ENCODE data around the gene MET.
"Not testable (repeated sequence)": the region's sequence is repeated elsewhere in the genome, so short reads cannot be mapped to it uniquely, and the experiment has no call there.

MET gene

GRCh38 chr7:116713500-116713899 lies 41.5 kb downstream of the MET start:
- Histone ChIP-seq H3K36me3 (ENCODE audit: insufficient read depth, low read length) (peaks cover 10% of the 10 kb centered on the region), H3K4me1 (ENCODE audit: control insufficient read depth, insufficient read depth, low read length) (peaks cover 84% of the 10 kb centered on the region), H3K4me3 (ENCODE audit: low read length) (no peak overlapping the region), H3K9ac (ENCODE audit: low read depth, low read length) (no peak overlapping the region), H3K27me3 (ENCODE audit: control insufficient read depth, insufficient read depth, low read length) (no peaks in the 10 kb centered on the region), H3K4me2 (ENCODE audit: low read length) (peak overlapping the region; percentile 9), H3K9me3 (replicated peaks; ENCODE audit: low read length) (no peaks in the 10 kb centered on the region)

GRCh38 chr7:116713918-116714317 lies 41.9 kb downstream of the MET start:
- peaks cover 9% of the 10 kb centered on the region for H3K36me3 ChIP-seq (ENCODE audit: insufficient read depth, low read length)
- no peaks in the 10 kb centered on the region for H3K27me3 ChIP-seq (ENCODE audit: control insufficient read depth, insufficient read depth, low read length)
- peak overlapping the region; percentile 9 for H3K4me2 ChIP-seq (ENCODE audit: low read length)
- no peak overlapping the region for H3K9ac ChIP-seq (ENCODE audit: low read depth, low read length)
- no peaks in the 10 kb centered on the region for H3K9me3 ChIP-seq (replicated peaks; ENCODE audit: low read length)
- H3K4me3 ChIP-seq (ENCODE audit: low read length): no peak overlapping the region
- H3K4me1 ChIP-seq (ENCODE audit: control insufficient read depth, insufficient read depth, low read length): peaks cover 80% of the 10 kb centered on the region

GRCh38 chr7:116715077-116715476 lies 43.1 kb downstream of the MET start:
- H3K4me2 ChIP-seq (ENCODE audit: low read length): no peak overlapping the region
- H3K9ac ChIP-seq (ENCODE audit: low read depth, low read length): no peak overlapping the region
- H3K9me3 ChIP-seq (replicated peaks; ENCODE audit: low read length): no peaks in the 10 kb centered on the region
- H3K27me3 ChIP-seq (ENCODE audit: control insufficient read depth, insufficient read depth, low read length): no peaks in the 10 kb centered on the region
- H3K4me3 ChIP-seq (ENCODE audit: low read length): no peak overlapping the region
- H3K4me1 ChIP-seq (ENCODE audit: control insufficient read depth, insufficient read depth, low read length): peaks cover 69% of the 10 kb centered on the region
- H3K36me3 ChIP-seq (ENCODE audit: insufficient read depth, low read length): peaks cover 6% of the 10 kb centered on the region

- Histone ChIP-seq H3K4me2 (ENCODE audit: low read length) (peak overlapping the region; percentile 75), H3K9me3 (replicated peaks; ENCODE audit: low read length) (no peaks in the 10 kb centered on the region), H3K27me3 (ENCODE audit: control insufficient read depth, insufficient read depth, low read length) (no peaks in the 10 kb centered on the region), H3K4me3 (ENCODE audit: low read length) (peak overlapping the region; percentile 41), H3K36me3 (ENCODE audit: insufficient read depth, low read length) (no peaks in the 10 kb centered on the region), H3K4me1 (ENCODE audit: control insufficient read depth, insufficient read depth, low read length) (peaks cover 48% of the 10 kb centered on the region), H3K9ac (ENCODE audit: low read depth, low read length) (peak overlapping the region; percentile 66)
These were observed 45.1 kb downstream of the MET start for GRCh38 chr7:116717137-116717536.

- H3K4me1 ChIP-seq (ENCODE audit: control insufficient read depth, insufficient read depth, low read length): peaks cover 14% of the 10 kb centered on the region
- H3K9ac ChIP-seq (ENCODE audit: low read depth, low read length); H3K4me2 ChIP-seq (ENCODE audit: low read length); H3K4me3 ChIP-seq (ENCODE audit: low read length); H3K27me3 ChIP-seq (ENCODE audit: control insufficient read depth, insufficient read depth, low read length); H3K36me3 ChIP-seq (ENCODE audit: insufficient read depth, low read length); H3K9me3 ChIP-seq (replicated peaks; ENCODE audit: low read length): not testable (repeated sequence)
These were observed 52.0 kb downstream of the MET start for GRCh38 chr7:116723959-116724529.

GRCh38 chr7:116724560-116725231 lies 52.7 kb downstream of the MET start:
- Histone ChIP-seq H3K27me3 (ENCODE audit: control insufficient read depth, insufficient read depth, low read length) (no peaks in the 10 kb centered on the region), H3K4me3 (ENCODE audit: low read length) (no peak overlapping the region), H3K9ac (ENCODE audit: low read depth, low read length) (no peak overlapping the region), H3K9me3 (replicated peaks; ENCODE audit: low read length) (no peaks in the 10 kb centered on the region), H3K4me2 (ENCODE audit: low read length) (no peak overlapping the region), H3K4me1 (ENCODE audit: control insufficient read depth, insufficient read depth, low read length) (peaks cover 14% of the 10 kb centered on the region), H3K36me3 (ENCODE audit: insufficient read depth, low read length) (peaks cover 8% of the 10 kb centered on the region)

GRCh38 chr7:116726149-116726548 lies 54.2 kb downstream of the MET start:
- no peak overlapping the region for H3K4me2 ChIP-seq (ENCODE audit: low read length)
- no peaks in the 10 kb centered on the region for H3K27me3 ChIP-seq (ENCODE audit: control insufficient read depth, insufficient read depth, low read length)
- peaks cover 16% of the 10 kb centered on the region for H3K36me3 ChIP-seq (ENCODE audit: insufficient read depth, low read length)
- H3K4me1 ChIP-seq (ENCODE audit: control insufficient read depth, insufficient read depth, low read length): peaks cover 23% of the 10 kb centered on the region
- H3K4me3 ChIP-seq (ENCODE audit: low read length): no peak overlapping the region
- H3K9ac ChIP-seq (ENCODE audit: low read depth, low read length): no peak overlapping the region
- H3K9me3 ChIP-seq (replicated peaks; ENCODE audit: low read length): no peaks in the 10 kb centered on the region

- Histone ChIP-seq H3K4me2 (ENCODE audit: low read length) (no peak overlapping the region), H3K4me1 (ENCODE audit: control insufficient read depth, insufficient read depth, low read length) (peaks cover 31% of the 10 kb centered on the region), H3K9ac (ENCODE audit: low read depth, low read length) (no peak overlapping the region)
These were observed 54.9 kb downstream of the MET start for GRCh38 chr7:116726713-116727431.

GRCh38 chr7:116727432-116728009 lies 55.5 kb downstream of the MET start:
- no peak overlapping the region for H3K4me3 ChIP-seq (ENCODE audit: low read length)
- H3K36me3 ChIP-seq (ENCODE audit: insufficient read depth, low read length): peaks cover 25% of the 10 kb centered on the region
- no peak overlapping the region for H3K4me2 ChIP-seq (ENCODE audit: low read length)
- peaks cover 33% of the 10 kb centered on the region for H3K4me1 ChIP-seq (ENCODE audit: control insufficient read depth, insufficient read depth, low read length)
- no peaks in the 10 kb centered on the region for H3K9me3 ChIP-seq (replicated peaks; ENCODE audit: low read length)
- no peak overlapping the region for H3K9ac ChIP-seq (ENCODE audit: low read depth, low read length)
- H3K27me3 ChIP-seq (ENCODE audit: control insufficient read depth, insufficient read depth, low read length): no peaks in the 10 kb centered on the region

More at GRCh38 chr7:116726713-116727431, 54.9 kb downstream of the MET start:
- Histone ChIP-seq H3K27me3 (ENCODE audit: control insufficient read depth, insufficient read depth, low read length) (no peaks in the 10 kb centered on the region), H3K9me3 (replicated peaks; ENCODE audit: low read length) (no peaks in the 10 kb centered on the region), H3K4me3 (ENCODE audit: low read length) (no peak overlapping the region), H3K36me3 (ENCODE audit: insufficient read depth, low read length) (peaks cover 20% of the 10 kb centered on the region)

- Histone ChIP-seq H3K27me3 (ENCODE audit: control insufficient read depth, insufficient read depth, low read length) (no peaks in the 10 kb centered on the region), H3K4me3 (ENCODE audit: low read length) (no peak overlapping the region), H3K36me3 (ENCODE audit: insufficient read depth, low read length) (peaks cover 32% of the 10 kb centered on the region), H3K9me3 (replicated peaks; ENCODE audit: low read length) (no peaks in the 10 kb centered on the region), H3K9ac (ENCODE audit: low read depth, low read length) (no peak overlapping the region), H3K4me2 (ENCODE audit: low read length) (no peak overlapping the region), H3K4me1 (ENCODE audit: control insufficient read depth, insufficient read depth, low read length) (peaks cover 35% of the 10 kb centered on the region)
These were observed 56.4 kb downstream of the MET start for GRCh38 chr7:116728413-116728812.

- Histone ChIP-seq H3K27me3 (ENCODE audit: control insufficient read depth, insufficient read depth, low read length) (no peaks in the 10 kb centered on the region), H3K4me1 (ENCODE audit: control insufficient read depth, insufficient read depth, low read length) (peaks cover 54% of the 10 kb centered on the region), H3K4me3 (ENCODE audit: low read length) (no peak overlapping the region), H3K4me2 (ENCODE audit: low read length) (no peak overlapping the region), H3K9ac (ENCODE audit: low read depth, low read length) (no peak overlapping the region), H3K36me3 (ENCODE audit: insufficient read depth, low read length) (peaks cover 35% of the 10 kb centered on the region), H3K9me3 (replicated peaks; ENCODE audit: low read length) (no peaks in the 10 kb centered on the region)
These were observed 58.4 kb downstream of the MET start for GRCh38 chr7:116730097-116731022.

All from skeletal muscle satellite cell (primary cell).